Islet of Langerhans (tissue), 1 donor: Measurements from ENCODE around the gene LRIG1.

Experiments
- FAIRE-seq: peaks from one replicate; lab custom pipeline; 2011; peaks lifted over from hg19 to GRCh38; lab: Jason Lieb, UNC

Gene LRIG1

GRCh38 chr3:66344848-66345578 is 155.8 kb downstream of the LRIG1 start:
- FAIRE-seq: no peak

- FAIRE-seq: no peak
These were observed 156.4 kb downstream of the LRIG1 start for GRCh38 chr3:66344391-66344811.

GRCh38 chr3:66342717-66343356 is 158.0 kb downstream of the LRIG1 start:
- no peak for FAIRE-seq

GRCh38 chr3:66338927-66339326 is 161.9 kb downstream of the LRIG1 start:
- FAIRE-seq: no peak

GRCh38 chr3:66336333-66336766 is 164.5 kb downstream of the LRIG1 start:
- FAIRE-seq: no peak

- FAIRE-seq: no peak
These were observed 165.2 kb downstream of the LRIG1 start for GRCh38 chr3:66335671-66336070.
